NCI-H2196 treated with DMSO at 0.1 percent for 48 hours (cell line): ENCODE results near the gene PRTFDC1.
"Not testable (repeated sequence)": the region's sequence is repeated elsewhere in the genome, so short reads cannot be mapped to it uniquely, and the experiment has no call there.

ENCODE experiments used
- DNase-seq: peaks from one replicate; lab custom pipeline; 2025; ENCODE audit not compliant: unreplicated experiment; lab: John Stamatoyannopoulos, UW

Gene PRTFDC1

DNA sequence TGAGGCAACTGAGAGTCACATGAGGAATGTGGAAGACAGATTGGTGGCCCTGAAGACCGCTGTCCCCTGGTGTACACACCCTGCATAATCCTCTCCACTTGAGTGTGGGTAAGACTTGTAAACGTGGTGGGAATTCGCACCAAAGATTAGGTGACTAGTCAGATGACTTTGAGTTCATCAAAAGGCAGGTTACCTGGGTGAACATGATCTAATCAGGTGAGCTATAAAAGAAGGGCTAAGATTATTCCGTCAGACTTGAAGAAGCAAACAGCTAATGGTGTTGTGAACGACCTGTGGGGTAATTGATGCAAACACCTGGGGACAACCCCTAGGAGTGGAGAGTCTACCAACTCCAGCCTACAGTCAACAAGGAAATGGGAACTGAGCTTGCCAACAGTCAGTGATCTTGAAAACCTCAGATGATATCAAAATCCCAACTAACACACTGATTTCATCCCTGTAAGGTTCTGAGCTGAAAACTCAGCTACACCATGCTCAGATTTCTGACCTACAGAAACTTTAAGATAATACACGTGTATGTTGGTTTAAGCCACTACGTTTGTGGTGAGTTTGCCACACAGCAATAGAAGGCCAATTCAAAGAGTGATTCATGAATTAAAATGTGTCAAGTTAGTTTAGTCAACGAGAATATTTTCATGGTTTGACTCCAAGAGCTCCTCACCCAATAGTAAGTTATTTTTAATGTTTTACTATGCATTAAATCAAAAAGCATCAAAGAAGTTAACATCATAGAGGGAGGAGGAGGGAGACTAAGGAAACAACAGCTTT, 16.7 kb downstream of the PRTFDC1 start:
- no peak for DNase-seq

DNA sequence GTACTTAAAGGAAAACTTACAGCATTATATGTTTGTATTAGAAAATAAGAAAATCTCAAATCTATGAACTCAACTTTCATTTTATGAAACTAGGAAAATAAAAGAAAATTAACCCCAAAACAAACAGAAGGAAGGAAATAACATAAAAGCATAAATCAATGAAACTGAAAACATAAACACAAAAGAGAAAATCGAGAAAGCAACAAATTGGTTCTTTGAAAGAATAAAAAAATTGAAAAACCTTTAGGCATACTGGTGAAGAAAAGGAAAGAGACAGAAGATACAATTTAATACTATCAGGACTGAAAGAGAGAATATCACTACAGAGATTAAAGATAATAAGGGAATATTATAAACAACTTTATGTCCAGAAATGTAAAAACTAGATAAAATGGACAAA, 21.2 kb downstream of the PRTFDC1 start:
- DNase-seq: no peak

DNA sequence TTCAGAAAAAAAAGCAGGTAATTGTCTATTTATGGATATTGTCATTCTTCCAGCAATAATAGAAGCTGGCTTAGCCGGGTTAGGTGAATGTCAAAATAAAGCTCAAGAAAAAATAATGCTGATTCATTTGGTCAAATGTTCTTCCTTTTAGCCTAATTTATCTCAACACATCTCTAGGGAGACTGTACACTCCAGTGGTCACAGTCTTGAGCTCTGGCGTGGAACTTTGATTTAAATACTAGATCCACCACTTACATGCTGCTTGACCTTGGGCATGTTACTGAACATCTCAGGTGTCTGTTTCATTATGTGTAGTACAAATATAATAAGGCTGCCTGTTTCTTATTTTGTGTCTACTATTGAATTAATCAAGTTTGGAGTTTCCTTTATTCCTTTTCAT, 22.0 kb downstream of the PRTFDC1 start:
- no peak for DNase-seq

DNA sequence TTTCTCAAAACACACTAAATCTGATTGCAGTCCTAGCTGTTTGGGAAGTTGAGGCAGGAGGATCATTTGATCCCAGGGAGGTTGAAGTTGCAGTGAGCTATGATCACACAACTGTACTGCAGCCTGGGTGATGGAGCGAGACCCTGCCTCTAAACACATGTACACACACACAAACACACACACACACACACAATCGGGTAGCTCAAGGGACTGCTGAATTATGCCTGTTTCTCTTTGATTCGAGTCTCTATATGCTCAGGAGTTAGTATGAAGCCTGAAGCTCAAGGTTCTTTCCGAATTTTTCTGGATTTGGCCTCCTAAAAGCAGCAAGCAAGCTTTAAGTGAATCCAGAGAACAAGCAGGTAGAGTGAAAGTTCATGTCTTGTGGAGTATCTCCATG, 22.5 kb downstream of the PRTFDC1 start:
- DNase-seq: no peak

DNA sequence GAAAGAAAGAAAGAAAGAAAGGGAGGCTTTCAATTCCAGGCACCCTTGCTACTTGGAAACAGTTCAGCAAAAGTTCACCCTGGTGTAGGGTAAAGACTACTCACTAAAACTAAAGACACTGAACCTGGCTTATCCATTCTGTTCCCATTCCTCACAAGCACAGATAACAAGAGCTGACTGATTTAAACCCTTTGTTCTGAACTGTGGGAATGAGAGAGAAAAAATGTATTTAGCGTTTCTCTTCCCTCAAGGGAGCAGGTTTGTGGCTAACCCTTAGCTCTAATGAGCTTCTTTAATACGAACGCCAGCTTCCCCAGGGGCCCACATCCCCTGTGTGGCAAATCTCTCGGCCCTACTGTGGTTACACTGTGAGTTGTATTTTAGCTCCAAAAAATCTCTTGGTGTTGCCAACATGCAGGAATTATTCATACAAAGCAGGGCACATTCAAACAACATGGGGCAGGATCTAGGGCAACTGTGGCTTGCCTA, 23.3 kb downstream of the PRTFDC1 start:
- DNase-seq: no peak

DNA sequence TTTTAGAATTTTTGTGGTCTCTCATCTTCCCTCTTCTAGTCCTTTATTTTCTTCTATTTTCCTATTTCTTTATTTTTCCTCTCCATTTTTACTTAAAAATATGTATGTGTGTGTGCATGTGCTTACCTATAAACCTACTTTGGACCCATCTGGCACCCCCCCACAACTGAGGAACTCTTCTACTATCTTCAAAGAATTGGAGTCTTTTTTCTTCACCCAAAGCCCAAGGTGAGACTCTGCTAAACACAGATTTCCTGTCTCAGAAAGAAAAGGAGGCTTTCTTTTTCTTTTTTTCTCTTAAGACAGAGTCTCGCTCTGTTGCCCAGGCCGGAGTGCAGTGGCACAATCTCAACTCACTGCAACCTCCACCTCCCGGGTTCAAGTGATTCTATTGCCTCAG, 24.2 kb downstream of the PRTFDC1 start:
- DNase-seq: no peak

DNA sequence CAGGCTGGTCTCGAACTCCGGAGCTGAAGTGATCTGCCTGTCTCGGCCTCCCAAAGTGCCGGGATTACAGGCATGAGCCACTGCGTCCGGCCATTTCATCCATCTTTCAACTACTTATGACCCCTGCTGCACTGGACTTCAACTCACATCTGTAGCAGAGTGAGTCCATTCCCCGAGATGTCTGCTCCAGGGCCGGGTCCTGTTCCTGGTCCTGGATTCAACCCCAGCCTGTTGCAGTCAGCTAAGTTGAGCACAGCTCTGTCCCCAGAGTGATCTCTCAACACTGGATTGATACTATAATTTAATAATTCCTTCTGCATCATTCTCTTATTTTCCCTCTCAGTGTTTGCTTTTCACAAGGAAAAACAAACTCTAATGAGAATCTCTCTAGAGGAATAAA, 25.8 kb downstream of the PRTFDC1 start:
- DNase-seq: no peak

DNA sequence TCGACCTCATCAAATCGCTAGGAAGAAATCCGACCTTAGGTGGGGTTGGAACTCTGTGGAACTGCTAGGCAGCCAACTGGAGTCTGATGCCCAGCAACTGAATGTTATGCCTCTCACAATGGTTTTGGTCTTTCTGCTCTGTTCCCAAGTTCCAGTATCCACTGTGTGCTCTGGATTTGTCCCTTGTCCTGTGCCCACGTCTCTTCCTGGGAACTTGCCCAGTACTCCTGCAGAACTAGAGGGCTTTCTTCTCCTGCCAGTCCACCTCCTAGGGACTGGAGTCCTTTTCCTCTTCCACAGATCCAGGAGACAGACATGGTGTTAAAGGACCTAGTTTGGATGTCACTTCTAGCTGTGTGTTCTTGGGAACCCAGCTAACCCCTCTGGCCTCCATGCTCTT, 26.6 kb downstream of the PRTFDC1 start:
- no peak for DNase-seq

DNA sequence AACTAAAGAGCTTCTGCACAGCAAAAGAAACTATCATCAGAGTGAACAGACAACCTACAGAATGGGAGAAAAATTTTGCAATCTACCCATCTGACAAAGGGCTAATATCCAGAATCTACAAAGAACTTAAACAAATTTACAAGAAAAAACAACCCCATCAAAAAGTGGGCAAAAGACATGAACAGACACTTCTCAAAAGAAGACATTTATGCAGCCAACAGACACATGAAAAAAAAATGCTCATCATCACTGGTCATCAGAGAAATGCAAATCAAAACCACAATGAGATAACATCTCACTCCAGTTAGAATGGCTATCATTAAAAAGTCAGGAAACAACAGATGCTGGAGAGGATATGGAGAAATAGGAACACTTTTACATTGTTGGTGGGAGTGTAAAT, 27.9 kb downstream of the PRTFDC1 start:
- DNase-seq: not testable (repeated sequence)

DNA sequence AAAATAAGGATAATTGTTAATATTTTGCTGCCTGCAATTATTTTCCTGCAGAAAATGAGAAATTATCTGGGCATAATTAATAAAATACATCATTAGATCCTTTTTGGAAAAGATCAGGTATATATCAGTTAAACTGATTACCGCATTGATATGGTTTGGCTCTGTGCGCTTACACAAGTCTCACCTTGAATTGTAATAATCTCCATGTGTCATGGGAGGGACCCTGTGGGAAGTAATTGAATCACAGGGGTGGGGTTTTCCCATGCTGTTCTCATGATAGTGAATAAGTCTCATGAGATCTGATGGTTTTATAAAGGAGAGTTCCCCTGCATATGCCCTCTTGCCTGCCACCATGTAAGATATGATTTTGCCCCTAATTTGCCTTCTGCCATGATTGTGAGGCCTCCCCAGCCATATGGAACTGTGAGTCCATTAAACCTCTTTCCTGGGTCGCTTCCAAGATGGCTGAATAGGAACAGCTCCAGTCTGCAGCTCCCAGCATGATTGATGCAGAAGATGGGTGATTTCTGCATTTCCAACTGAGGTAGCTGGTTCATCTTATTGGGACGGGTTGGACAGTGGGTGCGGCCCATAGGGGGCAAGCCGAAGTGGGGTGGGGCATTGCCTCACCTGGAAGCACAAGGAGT, 30.1 kb downstream of the PRTFDC1 start:
- DNase-seq: not testable (repeated sequence)

DNA sequence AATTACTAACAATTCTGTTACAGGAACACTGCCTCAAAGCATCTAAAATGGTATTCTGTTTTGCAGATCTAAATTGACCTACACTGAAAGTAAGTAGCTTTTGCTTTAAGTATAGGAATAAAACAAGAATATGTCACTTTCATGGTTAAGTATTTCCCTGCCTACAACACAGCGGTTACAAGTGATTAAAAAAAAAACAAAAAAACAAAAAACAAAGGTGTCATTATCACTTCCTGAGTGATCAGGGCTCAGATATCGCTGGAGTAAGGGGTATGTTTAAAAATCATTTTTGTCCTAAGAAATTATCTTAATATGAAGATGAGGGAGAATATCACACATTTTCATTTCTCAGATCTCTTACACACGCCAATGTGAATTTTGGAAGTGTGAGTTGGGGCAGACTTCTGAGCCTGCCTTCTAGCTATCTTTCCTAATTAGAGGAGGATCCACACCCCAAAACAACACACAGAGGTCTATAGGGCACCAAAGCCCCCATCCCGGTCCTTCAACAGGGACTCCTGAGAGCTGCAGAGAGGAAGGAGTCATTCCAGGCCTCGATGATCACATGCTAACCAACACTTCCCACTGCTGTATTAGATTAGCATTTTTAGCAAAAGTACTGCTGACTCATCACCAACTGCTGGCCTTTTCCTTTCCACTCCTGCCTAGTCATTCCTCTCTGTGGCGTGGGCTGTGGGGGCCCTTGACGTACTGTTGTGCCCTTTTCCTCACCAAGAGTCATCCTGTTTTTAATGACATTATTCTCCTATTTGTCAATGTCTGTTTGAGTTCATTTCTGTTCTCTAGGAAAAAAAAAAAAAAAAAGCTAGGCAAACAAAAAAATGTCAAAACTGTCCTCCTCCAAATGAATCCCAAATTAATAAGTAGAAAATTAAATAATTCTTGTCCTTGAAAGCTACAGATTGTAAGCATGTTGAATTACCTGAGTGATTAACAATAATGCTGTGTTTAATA, 31.2 kb downstream of the PRTFDC1 start:
- DNase-seq: no peak

DNA sequence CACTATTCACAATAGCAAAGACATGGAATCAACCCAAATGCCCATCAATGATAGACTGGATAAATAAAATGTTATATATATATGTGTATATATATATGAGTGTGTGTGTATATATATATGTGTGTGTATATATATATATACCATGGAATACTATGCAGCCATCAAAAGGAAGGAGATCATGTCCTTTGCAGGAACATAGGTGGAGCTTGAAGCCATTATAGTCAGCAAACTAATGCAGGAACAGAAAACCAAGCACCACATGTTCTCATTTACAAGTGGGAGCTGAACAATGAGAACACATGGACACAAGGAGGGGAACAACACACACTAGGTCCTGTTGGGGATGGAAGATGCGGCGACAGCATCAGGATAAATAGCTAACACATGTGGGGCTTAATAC, 32.2 kb downstream of the PRTFDC1 start:
- not testable (repeated sequence) for DNase-seq

DNA sequence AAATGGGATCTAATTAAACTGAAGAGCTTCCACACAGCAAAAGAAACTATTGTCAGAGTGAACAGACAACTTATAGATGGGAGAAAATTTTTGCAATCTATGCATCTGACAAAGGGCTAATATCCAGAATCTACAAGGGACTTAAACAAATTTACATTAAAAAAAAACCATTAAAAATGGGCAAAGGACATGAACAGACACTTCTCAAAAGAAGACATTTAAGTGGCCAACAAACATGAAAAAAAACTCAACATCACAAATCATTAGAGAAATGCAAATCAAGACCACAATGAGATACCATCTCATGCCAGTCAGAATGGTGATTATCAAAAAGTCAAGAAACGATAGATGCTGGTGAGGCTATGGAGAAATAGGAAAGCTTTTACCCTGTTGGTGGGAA, 32.8 kb downstream of the PRTFDC1 start:
- DNase-seq: not testable (repeated sequence)

DNA sequence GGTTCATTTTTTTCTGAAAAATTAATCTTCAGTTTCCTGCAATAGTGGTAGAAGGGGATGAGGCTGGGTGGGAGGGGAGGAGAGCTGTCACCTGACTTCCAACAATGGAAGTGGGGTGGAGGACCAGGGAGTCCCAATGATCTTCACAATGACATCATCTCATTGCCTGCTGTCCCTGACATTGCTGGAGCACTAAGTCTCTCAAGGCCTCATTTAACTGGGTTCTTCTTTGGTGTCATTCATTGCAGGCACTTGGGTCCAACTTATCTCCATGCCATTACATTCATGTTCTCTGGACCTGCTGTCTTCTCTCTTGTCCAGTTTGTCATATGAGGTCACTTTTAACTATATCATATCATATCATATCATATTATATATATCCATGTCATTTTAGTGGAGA, 34.4 kb downstream of the PRTFDC1 start:
- DNase-seq: no peak

DNA sequence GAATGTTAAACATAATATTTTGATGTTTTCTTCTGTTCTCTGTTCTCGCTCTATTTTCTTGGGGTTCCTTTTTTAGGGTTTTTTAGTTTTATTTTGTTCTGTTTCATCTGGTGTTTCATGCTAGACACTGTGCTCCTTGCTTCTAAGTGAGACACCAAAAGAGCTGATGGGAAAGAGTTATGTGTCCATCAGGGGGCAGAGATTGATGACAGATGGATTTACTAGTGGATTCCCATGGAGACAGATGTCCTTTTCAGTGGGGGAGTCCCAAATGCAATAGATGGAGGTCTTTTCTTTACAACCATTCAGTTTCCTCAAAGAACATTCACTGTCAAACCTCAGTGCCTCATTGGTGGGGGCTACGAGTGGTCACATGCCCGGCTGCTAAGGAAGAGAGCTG, 34.9 kb downstream of the PRTFDC1 start:
- no peak for DNase-seq

DNA sequence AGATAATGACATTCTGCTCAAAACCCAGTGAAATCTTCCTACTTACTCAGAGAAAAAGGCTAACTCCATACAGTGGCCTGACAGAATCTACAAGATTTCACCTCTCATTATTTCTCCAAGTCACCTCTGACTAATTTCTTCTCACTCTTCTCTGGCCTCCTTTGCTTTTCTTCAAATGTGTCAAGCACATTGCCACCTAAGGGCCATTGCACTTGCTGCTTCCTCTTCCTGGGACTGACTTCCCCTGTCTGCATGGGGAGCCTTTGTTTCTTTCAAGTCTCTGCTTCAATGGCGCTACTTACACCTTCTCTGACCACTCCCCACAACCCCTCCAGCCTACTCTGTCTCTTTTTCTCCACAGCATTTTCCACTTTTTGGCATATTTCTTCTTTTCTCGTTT, 36.0 kb downstream of the PRTFDC1 start:
- DNase-seq: no peak

DNA sequence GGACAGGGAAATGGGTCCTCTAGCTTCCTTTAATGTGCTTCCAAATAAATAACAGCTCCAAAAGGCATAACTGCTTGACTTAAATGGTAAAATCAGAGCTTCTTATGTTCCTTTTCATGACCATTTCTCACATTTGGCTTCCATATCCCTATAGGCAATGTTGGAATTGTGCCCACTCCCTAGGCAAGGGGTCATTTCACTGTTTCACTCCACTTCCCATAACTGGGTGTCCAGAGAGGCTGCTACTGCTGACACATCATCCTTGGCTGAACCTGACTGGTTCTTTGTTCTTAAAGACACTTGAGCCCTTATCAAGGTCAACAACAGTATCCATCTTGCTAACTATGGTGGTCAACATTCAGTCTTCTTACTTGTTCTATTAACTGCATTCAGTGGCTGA, 37.1 kb downstream of the PRTFDC1 start:
- DNase-seq: no peak

DNA sequence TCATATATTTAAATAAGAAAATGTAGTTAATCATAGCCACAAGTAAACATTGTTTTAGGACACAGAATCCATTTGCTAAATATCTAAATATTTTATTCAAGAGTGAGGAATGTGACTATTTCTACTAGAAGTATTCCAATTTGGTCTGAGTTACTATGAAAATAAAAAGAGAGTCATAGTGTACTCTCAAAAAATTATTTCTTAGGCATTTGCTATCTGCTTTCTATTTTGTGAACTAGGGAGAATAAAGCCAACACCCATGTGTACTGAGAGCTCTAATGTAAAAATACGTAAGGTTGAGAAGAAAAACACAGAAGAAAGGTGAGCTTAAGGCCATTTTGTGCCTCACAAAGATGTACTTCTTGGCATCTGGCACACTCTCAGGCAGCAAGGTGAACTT, 38.3 kb downstream of the PRTFDC1 start:
- no peak for DNase-seq

DNA sequence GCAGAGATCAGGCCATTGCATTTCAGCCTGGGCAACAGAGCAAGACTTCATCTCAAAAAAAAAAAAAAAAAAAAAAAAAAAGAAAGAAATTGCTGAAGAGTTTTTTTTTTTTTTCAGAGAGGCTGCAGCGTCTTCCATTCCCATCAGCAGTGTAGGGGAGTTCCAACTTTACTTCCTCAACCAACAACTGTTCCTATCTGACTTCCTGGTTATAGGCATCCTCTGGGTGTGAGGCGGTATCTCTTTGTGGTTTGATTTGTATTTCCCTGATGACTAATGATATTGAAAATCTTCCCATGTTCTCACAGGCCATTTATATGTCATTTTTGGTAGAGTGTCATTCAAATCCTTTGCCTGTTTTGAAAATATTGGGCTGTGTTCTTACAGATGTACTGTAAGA, 40.2 kb downstream of the PRTFDC1 start:
- no peak for DNase-seq

DNA sequence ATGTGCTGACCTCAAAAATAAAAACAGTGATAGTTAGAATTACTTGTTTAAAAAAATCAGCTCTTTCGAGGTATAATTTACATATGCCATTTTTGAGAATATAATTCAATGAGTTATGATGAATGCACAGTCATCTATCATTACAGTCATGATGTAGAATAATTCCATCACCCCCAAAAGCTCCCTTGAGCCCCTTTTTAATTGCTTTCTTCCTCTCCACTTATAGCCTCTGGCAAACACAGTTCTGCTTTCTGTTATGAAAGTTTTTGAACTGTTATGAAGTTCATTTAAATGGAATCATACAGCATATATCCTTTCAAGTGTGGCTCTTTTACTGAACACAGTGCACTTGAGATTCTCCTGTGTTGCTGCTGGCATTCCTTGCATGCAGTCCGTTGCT, 41.4 kb downstream of the PRTFDC1 start:
- DNase-seq: no peak

DNA sequence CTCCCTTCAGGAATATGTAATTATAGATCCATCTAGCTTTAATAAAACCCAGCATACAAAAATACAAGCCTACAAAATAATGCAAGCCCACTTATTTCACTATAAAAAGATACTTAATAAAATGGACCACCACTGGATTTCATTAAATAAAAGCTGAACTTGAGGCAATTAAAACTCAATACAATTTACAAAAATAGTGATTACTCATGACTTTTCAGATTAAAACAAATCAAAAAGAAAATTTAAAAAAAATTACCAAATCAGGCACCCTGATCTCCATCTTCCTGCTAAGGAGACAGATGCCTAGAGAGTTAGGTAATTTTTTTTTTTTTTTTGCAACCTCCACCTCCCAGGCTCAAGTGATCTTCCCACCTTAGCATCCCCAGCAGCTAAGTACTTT, 41.8 kb downstream of the PRTFDC1 start:
- no peak for DNase-seq
